Measurements from ENCODE around the gene PARD3B.

GRCh38 chr2:205408696-205409095, 863.4 kb downstream of the PARD3B start:
- no peak for TF ChIP-seq CTCF (conservative IDR thresholded peaks at IDR 0.05)
- no peak for TF ChIP-seq EZH2 (IDR thresholded peaks at IDR 0.05; ENCODE audit: low read depth)

All from PC-9 (cell line).